Suprapubic skin (tissue), 3 donors: ENCODE results near the gene SURF1.

Experiments
- POLR2A ChIP-seq, 2 donors: fragments of 450-650 bp; IDR thresholded peaks; one replicate each; pipeline ENCODE4 v1.6.1; 2017; ENCODE audit warnings: antibody characterized with exemption in 2 of 2, mild to moderate bottlenecking in 2 of 2, moderate library complexity in 2 of 2
- TF ChIP-seq, protein P1 (sequence below), 2 donors: fragments of 200-600 bp in 1 of 2; fragments of 450-650 bp in 1 of 2; sonication (generic) in 1 of 2; IDR thresholded peaks; one replicate each; pipeline ENCODE4 v1.5.1; 2016 to 2019; ENCODE audit warnings: antibody characterized with exemption in 2 of 2, mild to moderate bottlenecking in 1 of 2, moderate library complexity in 1 of 2

- no peak for TF ChIP-seq POLR2A (IDR thresholded peaks at IDR 0.05)
- TF ChIP-seq, protein P1, sequence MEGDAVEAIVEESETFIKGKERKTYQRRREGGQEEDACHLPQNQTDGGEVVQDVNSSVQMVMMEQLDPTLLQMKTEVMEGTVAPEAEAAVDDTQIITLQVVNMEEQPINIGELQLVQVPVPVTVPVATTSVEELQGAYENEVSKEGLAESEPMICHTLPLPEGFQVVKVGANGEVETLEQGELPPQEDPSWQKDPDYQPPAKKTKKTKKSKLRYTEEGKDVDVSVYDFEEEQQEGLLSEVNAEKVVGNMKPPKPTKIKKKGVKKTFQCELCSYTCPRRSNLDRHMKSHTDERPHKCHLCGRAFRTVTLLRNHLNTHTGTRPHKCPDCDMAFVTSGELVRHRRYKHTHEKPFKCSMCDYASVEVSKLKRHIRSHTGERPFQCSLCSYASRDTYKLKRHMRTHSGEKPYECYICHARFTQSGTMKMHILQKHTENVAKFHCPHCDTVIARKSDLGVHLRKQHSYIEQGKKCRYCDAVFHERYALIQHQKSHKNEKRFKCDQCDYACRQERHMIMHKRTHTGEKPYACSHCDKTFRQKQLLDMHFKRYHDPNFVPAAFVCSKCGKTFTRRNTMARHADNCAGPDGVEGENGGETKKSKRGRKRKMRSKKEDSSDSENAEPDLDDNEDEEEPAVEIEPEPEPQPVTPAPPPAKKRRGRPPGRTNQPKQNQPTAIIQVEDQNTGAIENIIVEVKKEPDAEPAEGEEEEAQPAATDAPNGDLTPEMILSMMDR (IDR thresholded peaks at IDR 0.05) = no peak
These were observed 10.1 kb upstream of the SURF1 start for GRCh38 chr9:133366435-133366834.
